Neural cell (in vitro differentiated cells): ENCODE results near the gene SIRPG. TPM values are rescaled to one million over a fixed set of nuclear protein-coding genes. Genes with fewer than 3 reads are reported as not detected.

Experiments used
- H2AFZ ChIP-seq: fragments of 200-600, 300-800 bp; sonication (generic), shearing (Covaris generic); 2 replicates; pipeline ENCODE4 v1.6.0; 2014; ENCODE audit warnings: low read depth, mild to moderate bottlenecking, antibody characterized with exemption, low read length, moderate library complexity
- H3F3A ChIP-seq: fragments of 200-600 bp; shearing (Covaris generic); 2 replicates; pipeline ENCODE4 v1.6.1; 2016; ENCODE audit warnings: mild to moderate bottlenecking, moderate library complexity, mixed read lengths, antibody characterized with exemption, low read length; ENCODE audit not compliant: insufficient read depth, poor library complexity, severe bottlenecking
- H3K27ac ChIP-seq: fragments of 200-600, 300-800 bp; sonication (generic), shearing (Covaris generic); 2 replicates; pipeline ENCODE4 v1.5.1; 2014; ENCODE audit warnings: mild to moderate bottlenecking, low read length, moderate library complexity
- H3K27me3 ChIP-seq: fragments of 300-800, 200-600 bp; sonication (generic), shearing (Covaris generic); 2 replicates; pipeline ENCODE4 v1.6.0; 2014; ENCODE audit warnings: mild to moderate bottlenecking, low read depth, low read length, moderate library complexity; ENCODE audit not compliant: insufficient read depth
- H3K36me3 ChIP-seq: fragments of 300-800, 200-600 bp; sonication (generic), shearing (Covaris generic); 2 replicates; pipeline ENCODE4 v1.5.1; 2014; ENCODE audit warnings: mild to moderate bottlenecking, antibody characterized with exemption, low read length, moderate library complexity; ENCODE audit not compliant: insufficient read depth
- H3K4me2 ChIP-seq: fragments of 300-800, 200-600 bp; sonication (generic), shearing (Covaris generic); 2 replicates; pipeline ENCODE4 v1.6.0; 2014; ENCODE audit warnings: mild to moderate bottlenecking, low read length
- H3K4me3 ChIP-seq: fragments of 300-800, 200-600 bp; sonication (generic), shearing (Covaris generic); 2 replicates; pipeline ENCODE4 v1.5.1; 2014; ENCODE audit warnings: mild to moderate bottlenecking, low read length, moderate library complexity
- H3K79me2 ChIP-seq: fragments of 200-600 bp; shearing (Covaris generic); replicated peaks from 2 replicates; pipeline ENCODE4 v1.6.0; 2014; ENCODE audit warnings: mild to moderate bottlenecking, low read length, moderate library complexity; ENCODE audit not compliant: insufficient read depth
- H3K9ac ChIP-seq: fragments of 300-800, 200-600 bp; sonication (generic), shearing (Covaris generic); 2 replicates; pipeline ENCODE4 v1.6.1; 2016; ENCODE audit warnings: mild to moderate bottlenecking, low read length, mixed read lengths
- H3K9me2 ChIP-seq: fragments of 200-600 bp; shearing (Covaris generic); 2 replicates; pipeline ENCODE4 v1.6.1; 2016; ENCODE audit warnings: mild to moderate bottlenecking, low read length, mixed read lengths; ENCODE audit not compliant: insufficient read depth
- H3K9me3 ChIP-seq: fragments of 200-600, 300-800 bp; sonication (generic), shearing (Covaris generic); 2 replicates; pipeline ENCODE4 v1.6.1; 2016; ENCODE audit warnings: mild to moderate bottlenecking, mixed run types, low read length, moderate library complexity, mixed read lengths
- H4K20me1 ChIP-seq: fragments of 200-600 bp; shearing (Covaris generic); 2 replicates; pipeline ENCODE4 v1.6.1; 2016; ENCODE audit warnings: mild to moderate bottlenecking, mixed run types; ENCODE audit not compliant: insufficient read depth
- EP300 ChIP-seq: fragments of 450-650 bp; conservative IDR thresholded peaks from 2 replicates; pipeline ENCODE4 v1.6.1; 2014; ENCODE audit warnings: antibody characterized with exemption, mild to moderate bottlenecking, moderate library complexity; ENCODE audit not compliant: poor library complexity, severe bottlenecking
- EZH2 ChIP-seq: fragments of 200-600, 300-800 bp; shearing (Covaris generic), sonication (generic); IDR thresholded peaks from 2 replicates; pipeline ENCODE4 v1.6.1; 2014; ENCODE audit warnings: antibody characterized with exemption, low read length, borderline replicate concordance, mild to moderate bottlenecking; ENCODE audit not compliant: insufficient read depth, poor library complexity, severe bottlenecking
- MXI1 ChIP-seq: fragments of 450-650 bp; conservative IDR thresholded peaks from 2 replicates; pipeline ENCODE4 v1.6.1; 2014; ENCODE audit warnings: antibody characterized with exemption, mild to moderate bottlenecking; ENCODE audit not compliant: poor library complexity, severe bottlenecking
- POLR2AphosphoS5 ChIP-seq: IDR thresholded peaks from 2 replicates; pipeline ENCODE4 v1.6.1; 2012
- RAD21 ChIP-seq: fragments of 450-650 bp; conservative IDR thresholded peaks from 2 replicates; pipeline ENCODE4 v1.6.1; 2014; ENCODE audit warnings: antibody characterized with exemption, mild to moderate bottlenecking, moderate library complexity
- REST ChIP-seq: IDR thresholded peaks from 2 replicates; pipeline ENCODE4 v1.6.1; 2012; ENCODE audit warnings: borderline replicate concordance
- SMC3 ChIP-seq: fragments of 450-650 bp; conservative IDR thresholded peaks from 2 replicates; pipeline ENCODE4 v1.6.1; 2014; ENCODE audit warnings: antibody characterized with exemption, mild to moderate bottlenecking, moderate library complexity; ENCODE audit not compliant: poor library complexity
- TAF1 ChIP-seq: IDR thresholded peaks from 2 replicates; pipeline ENCODE4 v1.6.1; 2012; ENCODE audit warnings: low read depth
- polyA plus RNA-seq: library from polyadenylated mRNA; depleted of rRNA; stranded (reverse); fragments of >200 nt; gene quantifications from 2 replicates; pipeline ENCODE4 v1.2.3, GENCODE V29; 2014
- TF ChIP-seq, protein P1 (sequence below): fragments of 450-650 bp; IDR thresholded peaks from 2 replicates; pipeline ENCODE4 v1.5.1; 2014; ENCODE audit warnings: antibody characterized with exemption, mild to moderate bottlenecking, moderate library complexity; ENCODE audit not compliant: poor library complexity, severe bottlenecking

Gene SIRPG
- polyA plus RNA-seq, 1 donor from 2014 or later: not detected

GRCh38 chr20:1631309-1632151 lies 26.0 kb downstream of the SIRPG start:
- Histone ChIP-seq H3F3A (no peaks in the 10 kb centered on the region), H3K9ac (no peak overlapping the region), H3K9me2 (no peaks in the 10 kb centered on the region), H3K4me3 (no peak overlapping the region), H4K20me1 (no peaks in the 10 kb centered on the region), H2AFZ (no peak overlapping the region), H3K27me3 (no peaks in the 10 kb centered on the region), H3K9me3 (no peaks in the 10 kb centered on the region), H3K79me2 (no peaks in the 10 kb centered on the region), H3K27ac (no peak overlapping the region), H3K36me3 (no peaks in the 10 kb centered on the region), H3K4me2 (no peak overlapping the region)
- TF ChIP-seq EZH2 (no peak), EP300 (no peak), MXI1 (no peak), REST (no peak), TAF1 (no peak), RAD21 (no peak), SMC3 (no peak)
- TF ChIP-seq, protein P1, sequence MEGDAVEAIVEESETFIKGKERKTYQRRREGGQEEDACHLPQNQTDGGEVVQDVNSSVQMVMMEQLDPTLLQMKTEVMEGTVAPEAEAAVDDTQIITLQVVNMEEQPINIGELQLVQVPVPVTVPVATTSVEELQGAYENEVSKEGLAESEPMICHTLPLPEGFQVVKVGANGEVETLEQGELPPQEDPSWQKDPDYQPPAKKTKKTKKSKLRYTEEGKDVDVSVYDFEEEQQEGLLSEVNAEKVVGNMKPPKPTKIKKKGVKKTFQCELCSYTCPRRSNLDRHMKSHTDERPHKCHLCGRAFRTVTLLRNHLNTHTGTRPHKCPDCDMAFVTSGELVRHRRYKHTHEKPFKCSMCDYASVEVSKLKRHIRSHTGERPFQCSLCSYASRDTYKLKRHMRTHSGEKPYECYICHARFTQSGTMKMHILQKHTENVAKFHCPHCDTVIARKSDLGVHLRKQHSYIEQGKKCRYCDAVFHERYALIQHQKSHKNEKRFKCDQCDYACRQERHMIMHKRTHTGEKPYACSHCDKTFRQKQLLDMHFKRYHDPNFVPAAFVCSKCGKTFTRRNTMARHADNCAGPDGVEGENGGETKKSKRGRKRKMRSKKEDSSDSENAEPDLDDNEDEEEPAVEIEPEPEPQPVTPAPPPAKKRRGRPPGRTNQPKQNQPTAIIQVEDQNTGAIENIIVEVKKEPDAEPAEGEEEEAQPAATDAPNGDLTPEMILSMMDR: no peak

DNA sequence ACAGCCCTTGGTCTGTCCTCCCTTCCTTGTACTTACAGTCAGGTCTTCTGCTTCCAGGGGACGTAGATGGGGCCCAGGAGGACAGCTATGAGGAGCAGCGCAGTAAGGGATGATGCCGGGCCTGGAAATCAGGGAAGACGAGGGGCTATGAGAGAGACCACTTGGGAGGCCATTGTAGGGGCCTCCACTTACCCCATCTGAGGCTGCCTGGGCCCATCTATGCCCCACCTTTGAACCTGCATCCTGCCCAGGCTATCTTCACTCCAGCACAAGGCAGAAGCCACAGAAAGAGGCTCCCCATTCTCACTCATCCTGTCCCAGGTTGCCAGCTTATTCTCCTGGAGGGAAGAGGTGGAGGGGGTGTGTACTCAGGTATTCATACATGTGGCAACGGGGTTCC lies 27.4 kb downstream of the SIRPG start:
- Histone ChIP-seq H3K79me2 (no peaks in the 10 kb centered on the region), H3K9me3 (no peaks in the 10 kb centered on the region), H2AFZ (no peak overlapping the region), H3K4me2 (no peak overlapping the region), H3K4me3 (no peak overlapping the region), H3K9ac (no peak overlapping the region), H4K20me1 (no peaks in the 10 kb centered on the region), H3K27me3 (no peaks in the 10 kb centered on the region), H3K27ac (no peak overlapping the region), H3F3A (no peaks in the 10 kb centered on the region), H3K9me2 (no peaks in the 10 kb centered on the region), H3K36me3 (no peaks in the 10 kb centered on the region)
- no peak for TF ChIP-seq REST
- TF ChIP-seq SMC3: no peak
- TF ChIP-seq RAD21: no peak
- TF ChIP-seq EP300: no peak
- no peak for TF ChIP-seq EZH2
- TF ChIP-seq POLR2AphosphoS5: no peak
- TF ChIP-seq, protein P1: no peak
- TF ChIP-seq MXI1: no peak
- no peak for TF ChIP-seq TAF1
